Spleen (tissue), 7 donors: ENCODE results near the gene BCO1.

Experiments used
- POLR2A ChIP-seq, 3 donors: fragments of 450-650 bp; IDR thresholded peaks; one replicate each; pipeline ENCODE4 v1.5.1; 2017; ENCODE audit warnings: antibody characterized with exemption in 3 of 3, mild to moderate bottlenecking in 1 of 3
- POLR2AphosphoS5 ChIP-seq, 3 donors: sonication (generic); formaldehyde crosslinking; IDR thresholded peaks; one replicate each; pipeline ENCODE4 v1.5.1; 2017; ENCODE audit warnings: antibody characterized with exemption in 3 of 3
- TF ChIP-seq, protein P1 (sequence below), 11 experiments: fragments of 200-600 bp in 7 of 11; fragments of 450-650 bp in 4 of 11; sonication (generic) in 4 of 11; IDR thresholded peaks in 8 of 11; conservative IDR thresholded peaks in 3 of 11; 1 replicate in 7 of 11; 2 replicates in 4 of 11; pipeline versions ENCODE4 v1.4.0 to v1.8.0; 2016 to 2021; ENCODE audit warnings: antibody characterized with exemption in 11 of 11, inconsistent platforms in 4 of 11, mild to moderate bottlenecking in 1 of 11
- donor health status: DM: no; HTN: no; CAD: no; lungs with moderate emphysema.
- donor health status: DM: no; HTN: no; CAD: no.
- donor health status: DM: no; HTN: no; CAD: no.

DNA sequence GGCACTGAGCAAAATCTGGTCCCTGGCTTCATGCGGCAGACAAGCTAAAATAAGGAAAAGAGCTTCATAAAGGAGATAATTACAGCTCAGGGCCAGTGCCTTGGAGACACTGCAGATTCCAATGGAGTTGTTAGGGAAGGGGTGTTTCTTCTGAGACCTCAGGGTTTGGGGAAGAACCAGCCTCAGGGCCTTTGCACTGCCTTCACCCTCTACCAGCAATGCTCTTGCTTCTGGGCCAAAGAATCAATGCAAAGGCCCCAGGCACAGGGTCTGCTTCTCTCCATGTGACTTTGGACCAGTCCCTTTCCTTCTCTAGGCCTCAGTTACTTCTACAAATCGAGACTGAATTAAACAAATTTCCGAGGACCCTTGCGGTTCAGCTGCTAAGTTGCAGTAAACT lies 40.0 kb downstream of the BCO1 start:
- TF ChIP-seq POLR2A (IDR thresholded peaks at IDR 0.05) (no peak), POLR2AphosphoS5 (IDR thresholded peaks at IDR 0.05) (no peak)
- TF ChIP-seq, protein P1, sequence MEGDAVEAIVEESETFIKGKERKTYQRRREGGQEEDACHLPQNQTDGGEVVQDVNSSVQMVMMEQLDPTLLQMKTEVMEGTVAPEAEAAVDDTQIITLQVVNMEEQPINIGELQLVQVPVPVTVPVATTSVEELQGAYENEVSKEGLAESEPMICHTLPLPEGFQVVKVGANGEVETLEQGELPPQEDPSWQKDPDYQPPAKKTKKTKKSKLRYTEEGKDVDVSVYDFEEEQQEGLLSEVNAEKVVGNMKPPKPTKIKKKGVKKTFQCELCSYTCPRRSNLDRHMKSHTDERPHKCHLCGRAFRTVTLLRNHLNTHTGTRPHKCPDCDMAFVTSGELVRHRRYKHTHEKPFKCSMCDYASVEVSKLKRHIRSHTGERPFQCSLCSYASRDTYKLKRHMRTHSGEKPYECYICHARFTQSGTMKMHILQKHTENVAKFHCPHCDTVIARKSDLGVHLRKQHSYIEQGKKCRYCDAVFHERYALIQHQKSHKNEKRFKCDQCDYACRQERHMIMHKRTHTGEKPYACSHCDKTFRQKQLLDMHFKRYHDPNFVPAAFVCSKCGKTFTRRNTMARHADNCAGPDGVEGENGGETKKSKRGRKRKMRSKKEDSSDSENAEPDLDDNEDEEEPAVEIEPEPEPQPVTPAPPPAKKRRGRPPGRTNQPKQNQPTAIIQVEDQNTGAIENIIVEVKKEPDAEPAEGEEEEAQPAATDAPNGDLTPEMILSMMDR (IDR thresholded peaks at IDR 0.05 in 8 of 11, conservative IDR thresholded peaks at IDR 0.05 in 3 of 11), result no peak
